DOHH2 (cell line): ENCODE data around the gene ORC3.

Source experiments
- EZH2phosphoT487 ChIP-seq: fragments of 200-600 bp; sonication (generic); IDR thresholded peaks from 2 replicates; pipeline ENCODE4 v1.6.1; 2017; ENCODE audit warnings: borderline replicate concordance, mild to moderate bottlenecking, antibody characterized with exemption, low read length, moderate library complexity, mixed read lengths
- TF ChIP-seq, protein P1 (sequence below): fragments of 200-600 bp; sonication (generic); IDR thresholded peaks from one replicate; pipeline ENCODE4 v1.5.1; 2014; ENCODE audit warnings: antibody characterized with exemption, mild to moderate bottlenecking, low read depth, low read length; ENCODE audit not compliant: poor library complexity, severe bottlenecking

GRCh38 chr6:87561017-87561416 is 28.9 kb upstream of the ORC3 start:
- TF ChIP-seq, protein P1, sequence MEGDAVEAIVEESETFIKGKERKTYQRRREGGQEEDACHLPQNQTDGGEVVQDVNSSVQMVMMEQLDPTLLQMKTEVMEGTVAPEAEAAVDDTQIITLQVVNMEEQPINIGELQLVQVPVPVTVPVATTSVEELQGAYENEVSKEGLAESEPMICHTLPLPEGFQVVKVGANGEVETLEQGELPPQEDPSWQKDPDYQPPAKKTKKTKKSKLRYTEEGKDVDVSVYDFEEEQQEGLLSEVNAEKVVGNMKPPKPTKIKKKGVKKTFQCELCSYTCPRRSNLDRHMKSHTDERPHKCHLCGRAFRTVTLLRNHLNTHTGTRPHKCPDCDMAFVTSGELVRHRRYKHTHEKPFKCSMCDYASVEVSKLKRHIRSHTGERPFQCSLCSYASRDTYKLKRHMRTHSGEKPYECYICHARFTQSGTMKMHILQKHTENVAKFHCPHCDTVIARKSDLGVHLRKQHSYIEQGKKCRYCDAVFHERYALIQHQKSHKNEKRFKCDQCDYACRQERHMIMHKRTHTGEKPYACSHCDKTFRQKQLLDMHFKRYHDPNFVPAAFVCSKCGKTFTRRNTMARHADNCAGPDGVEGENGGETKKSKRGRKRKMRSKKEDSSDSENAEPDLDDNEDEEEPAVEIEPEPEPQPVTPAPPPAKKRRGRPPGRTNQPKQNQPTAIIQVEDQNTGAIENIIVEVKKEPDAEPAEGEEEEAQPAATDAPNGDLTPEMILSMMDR = no peak
- TF ChIP-seq EZH2phosphoT487 = no peak
